ENCODE data around the gene PLA2G7. TPM values are rescaled to one million over a fixed set of nuclear protein-coding genes. Genes with fewer than 3 reads are reported as not detected.

Gene PLA2G7
- polyA plus RNA-seq, 1 donor (not counting 4 experiments of a cell fraction or from before 2014, with no cell fraction given) = 4.8 TPM

- dilution Hi-C loops (cut with MboI; ENCODE audit: extremely low pct_ligation_motif_present, low sequenced_read_pairs) = no loop called here
- FAIRE-seq = no peak
Observed at GRCh38 chr6:46688117-46688965, 46.8 kb downstream of the PLA2G7 start.

DNA sequence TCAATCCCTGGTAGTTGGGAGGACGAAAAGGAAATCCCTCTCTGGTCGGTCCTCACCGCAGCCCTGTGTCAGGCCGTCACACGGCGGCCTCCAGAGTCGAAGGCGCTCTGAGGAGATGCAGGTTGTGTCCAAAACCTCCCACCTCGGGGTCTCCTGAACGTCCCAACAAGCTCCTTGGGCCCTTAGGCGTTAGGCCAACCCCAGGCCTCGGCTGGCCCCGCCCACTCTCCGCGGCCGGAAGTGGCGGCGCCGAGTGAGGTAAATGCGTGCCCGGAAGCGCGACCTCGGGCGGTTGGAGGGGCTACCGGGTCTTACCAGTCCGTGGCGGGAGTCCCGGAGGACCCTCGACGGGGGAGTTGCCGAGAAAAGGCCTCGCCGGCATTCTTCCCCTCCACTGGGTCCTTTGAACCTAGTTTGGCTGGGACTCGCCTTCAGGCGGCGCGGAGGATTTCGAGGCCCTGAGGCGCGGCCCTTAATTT is 47.5 kb downstream of the PLA2G7 start, which contains the start of gene TDRD6:
TSS of gene TDRD6 (plus strand) at position 267 of the 479 bp plus-strand sequence. CDS start 244 bp downstream, outside the sequence.
- no peak within 1 kb of the TSS for H2AFZ ChIP-seq (ENCODE audit: control insufficient read depth, low read length)
- H3K27ac ChIP-seq (ENCODE audit: control insufficient read depth, insufficient read depth, low read length) = no peak within 1 kb of the TSS
- FAIRE-seq = no peak
- H3K4me3 ChIP-seq (ENCODE audit: control insufficient read depth in 2 of 3, extremely low read depth in 1 of 3, insufficient read depth in 2 of 3, low read depth in 1 of 3, low read length in 3 of 3) = no peak within 1 kb of the TSS
- no peak for DNase-seq (ENCODE audit: low read depth, low spot score)
- no peak within 1 kb of the TSS for H3K9ac ChIP-seq (ENCODE audit: control insufficient read depth, extremely low read depth, insufficient read depth, low read length)
- no peaks in the 10 kb centered on the region for H3K9me1 ChIP-seq (ENCODE audit: control insufficient read depth, extremely low read depth, insufficient read depth, low read length)
- no peaks in the 10 kb centered on the region for H3K36me3 ChIP-seq (ENCODE audit: control insufficient read depth in 2 of 2, extremely low read depth in 1 of 2, insufficient read depth in 2 of 2, low read length in 2 of 2)
- H3K4me2 ChIP-seq (ENCODE audit: control insufficient read depth, extremely low read depth, insufficient read depth, low read depth, low read length) = no peak within 1 kb of the TSS
- peaks cover 5% of the 10 kb centered on the region for H3K4me1 ChIP-seq (ENCODE audit: control insufficient read depth, extremely low read depth, insufficient read depth, low read length)
- H3K9me3 ChIP-seq (ENCODE audit: control insufficient read depth, low read depth, low read length) = no peaks in the 10 kb centered on the region
- dilution Hi-C loops (cut with MboI; ENCODE audit: extremely low pct_ligation_motif_present, low sequenced_read_pairs) = no loop called here
- no peaks in the 10 kb centered on the region for H3K79me2 ChIP-seq (ENCODE audit: control insufficient read depth, insufficient read depth, low read length)
- TF ChIP-seq EZH2 (IDR thresholded peaks at IDR 0.05; ENCODE audit: low read length) = no peak
- no peak for TF ChIP-seq CTCF (optimal IDR thresholded peaks at IDR 0.05 in 1 of 3, IDR thresholded peaks at IDR 0.05 in 1 of 3, conservative IDR thresholded peaks at IDR 0.05 in 1 of 3; ENCODE audit: extremely low read depth in 1 of 3, insufficient read depth in 2 of 3, low read length in 3 of 3)
- H3K27me3 ChIP-seq (ENCODE audit: control insufficient read depth, extremely low read depth, insufficient read depth, low read length) = no peaks in the 10 kb centered on the region
- H4K20me1 ChIP-seq (ENCODE audit: control insufficient read depth, extremely low read depth, insufficient read depth, low read length) = no peaks in the 10 kb centered on the region

More at GRCh38 chr6:46688117-46688965, 46.8 kb downstream of the PLA2G7 start:
- H2AFZ ChIP-seq (ENCODE audit: control insufficient read depth, low read length) = no peak overlapping the region
- no peak overlapping the region for H3K4me3 ChIP-seq (ENCODE audit: control insufficient read depth in 2 of 3, extremely low read depth in 1 of 3, insufficient read depth in 2 of 3, low read depth in 1 of 3, low read length in 3 of 3)
- peaks cover 5% of the 10 kb centered on the region for H3K4me1 ChIP-seq (ENCODE audit: control insufficient read depth, extremely low read depth, insufficient read depth, low read length)
- no peak overlapping the region for H3K9ac ChIP-seq (ENCODE audit: control insufficient read depth, extremely low read depth, insufficient read depth, low read length)
- no peaks in the 10 kb centered on the region for H4K20me1 ChIP-seq (ENCODE audit: control insufficient read depth, extremely low read depth, insufficient read depth, low read length)
- no peak overlapping the region for H3K4me2 ChIP-seq (ENCODE audit: control insufficient read depth, extremely low read depth, insufficient read depth, low read depth, low read length)
- no peaks in the 10 kb centered on the region for H3K9me3 ChIP-seq (ENCODE audit: control insufficient read depth, low read depth, low read length)
- H3K27ac ChIP-seq (ENCODE audit: control insufficient read depth, insufficient read depth, low read length) = no peak overlapping the region
- no peak for DNase-seq (ENCODE audit: low read depth, low spot score)
- H3K79me2 ChIP-seq (ENCODE audit: control insufficient read depth, insufficient read depth, low read length) = no peaks in the 10 kb centered on the region
- no peaks in the 10 kb centered on the region for H3K9me1 ChIP-seq (ENCODE audit: control insufficient read depth, extremely low read depth, insufficient read depth, low read length)
- no peaks in the 10 kb centered on the region for H3K36me3 ChIP-seq (ENCODE audit: control insufficient read depth in 2 of 2, extremely low read depth in 1 of 2, insufficient read depth in 2 of 2, low read length in 2 of 2)
- TF ChIP-seq EZH2 (IDR thresholded peaks at IDR 0.05; ENCODE audit: low read length) (no peak), CTCF (optimal IDR thresholded peaks at IDR 0.05 in 1 of 3, IDR thresholded peaks at IDR 0.05 in 1 of 3, conservative IDR thresholded peaks at IDR 0.05 in 1 of 3; ENCODE audit: extremely low read depth in 1 of 3, insufficient read depth in 2 of 3, low read length in 3 of 3) (no peak)
- H3K27me3 ChIP-seq (ENCODE audit: control insufficient read depth, extremely low read depth, insufficient read depth, low read length) = no peaks in the 10 kb centered on the region

Data from keratinocyte (primary cell).